Dendritic cell treated with granulocyte-macrophage colony-stimulating factor and Interleukin-4, amounts not matched to agents 40 ng/mL and 50 ng/mL, for 4 days (primary cell): ENCODE results near the gene OCA2.
"Not testable (repeated sequence)": the region's sequence is repeated elsewhere in the genome, so short reads cannot be mapped to it uniquely, and the experiment has no call there.

Experiments used
- H3K27ac Mint-ChIP-seq: one replicate; pipeline ENCODE4 v1.8.0; 2022; ENCODE audit warnings: mild to moderate bottlenecking, mixed read lengths
- H3K27me3 Mint-ChIP-seq: one replicate; pipeline ENCODE4 v1.8.0; 2022; ENCODE audit warnings: mild to moderate bottlenecking, mixed read lengths
- H3K36me3 Mint-ChIP-seq: one replicate; pipeline ENCODE4 v1.8.0; 2022; ENCODE audit warnings: low read depth, mixed read lengths
- H3K4me1 Mint-ChIP-seq: one replicate; pipeline ENCODE4 v1.8.0; 2022; ENCODE audit warnings: low read depth, mixed read lengths
- H3K4me3 Mint-ChIP-seq: one replicate; pipeline ENCODE4 v1.8.0; 2022; ENCODE audit warnings: mild to moderate bottlenecking, moderate library complexity, mixed read lengths
- H3K9me3 Mint-ChIP-seq: one replicate; pipeline ENCODE4 v1.8.0; 2022; ENCODE audit warnings: mixed read lengths
- intact Hi-C: fragments of 100-400 bp; cut with micrococcal nuclease; formaldehyde crosslinking; loops from one replicate; pipeline ENCODE4 v1.15.0; 2022

Gene OCA2

DNA sequence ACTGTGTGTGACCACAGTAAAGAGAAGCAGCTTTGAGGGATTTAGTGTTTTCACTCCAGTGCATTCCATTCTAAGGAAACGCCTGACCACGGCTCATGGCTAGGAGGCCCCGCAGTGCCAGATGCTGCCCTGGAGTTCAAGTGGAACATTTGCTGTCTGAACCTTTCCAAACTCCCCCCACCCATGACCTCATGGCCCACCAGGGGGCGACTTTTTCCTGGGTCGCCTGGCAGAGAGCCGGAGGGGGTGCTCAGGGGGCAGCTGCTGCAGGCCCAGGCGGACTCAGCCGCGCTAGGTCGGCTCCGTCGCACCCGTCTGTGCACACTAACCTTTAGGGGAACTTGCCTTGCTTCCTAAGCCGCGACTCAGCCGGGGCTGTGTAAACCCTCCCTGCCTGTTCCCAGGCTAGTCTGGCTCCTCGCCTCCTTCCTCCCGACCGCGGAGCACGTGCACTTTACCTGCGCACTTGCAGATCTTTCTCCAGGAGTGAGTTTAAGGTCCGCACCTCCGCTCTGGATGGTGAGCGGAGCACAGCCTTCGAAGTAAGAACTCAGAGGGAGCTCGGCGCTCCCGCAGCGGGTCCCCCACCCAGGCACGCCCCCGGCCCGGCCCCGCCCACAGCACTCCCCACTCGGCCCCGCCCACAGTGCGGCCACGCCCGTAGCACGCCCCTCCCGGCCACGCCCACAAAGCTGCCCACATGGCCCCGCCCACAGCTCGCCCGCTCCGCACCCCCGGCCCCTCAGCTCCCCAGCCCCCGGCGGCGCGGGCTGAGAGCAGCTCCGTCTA lies at the start of gene OCA2:
Gene OCA2, minus strand, starts transcription at position 550 of the 789 bp plus-strand sequence. CDS start 17,441 bp downstream, outside the sequence.
- Mint-ChIP-seq H3K4me1 (peaks cover 23% of the 10 kb centered on the region), H3K9me3 (no peaks in the 10 kb centered on the region), H3K36me3 (no peaks in the 10 kb centered on the region), H3K4me3 (peak within 1 kb of the TSS; percentile 0), H3K27me3 (peaks cover 85% of the 10 kb centered on the region), H3K27ac (no peak within 1 kb of the TSS)
- intact Hi-C loops, result loop anchor here (1.0 kb wide), 1 partner anchor 29 kb away; no protein-coding TSS in a partner anchor

DNA sequence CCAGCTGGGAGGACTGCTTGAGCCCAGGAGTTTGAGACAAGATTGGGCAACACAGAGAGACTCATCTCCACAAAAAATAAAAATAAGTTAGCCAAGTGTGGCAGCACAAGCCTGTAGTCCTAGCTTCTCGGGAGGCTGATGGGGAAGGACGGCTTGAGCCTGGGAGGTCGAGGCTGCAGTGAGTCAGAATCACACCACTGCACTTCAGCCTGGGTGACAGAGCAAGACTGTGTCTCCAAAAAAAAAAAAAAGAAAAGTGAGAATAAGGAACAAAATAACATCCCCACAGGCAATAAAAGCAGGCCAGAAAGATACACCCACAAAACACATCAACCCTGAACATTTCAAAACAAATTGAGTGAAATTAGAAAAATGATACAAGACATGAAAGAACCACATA lies 48.7 kb upstream of the OCA2 start:
- Mint-ChIP-seq H3K4me1 (no peaks in the 10 kb centered on the region), H3K36me3 (peaks cover 90% of the 10 kb centered on the region), H3K27ac (peak overlapping the region; percentile 9), H3K27me3 (no peaks in the 10 kb centered on the region), H3K4me3 (no peak overlapping the region), H3K9me3 (peaks cover 24% of the 10 kb centered on the region)
- intact Hi-C loops, result no loop called here

DNA sequence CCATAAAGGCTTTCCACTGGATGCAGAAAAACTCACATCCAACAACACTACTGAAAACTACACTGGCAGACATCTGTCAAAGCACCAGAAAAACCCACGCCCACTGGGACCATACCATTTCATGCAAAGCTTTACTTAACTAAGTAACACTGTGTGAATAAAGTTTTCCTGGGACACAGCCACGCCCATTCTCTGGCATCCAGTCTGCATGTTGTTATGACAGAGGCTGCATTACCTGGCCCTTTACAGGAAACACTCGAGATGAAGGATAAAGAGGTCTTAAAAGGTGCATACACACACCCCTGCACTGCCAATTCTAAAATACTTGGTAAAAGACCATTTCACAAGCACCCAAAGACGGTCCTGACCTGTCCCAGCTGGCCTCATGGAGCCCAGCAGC lies 46.3 kb upstream of the OCA2 start:
- intact Hi-C loops, H3K4me1 Mint-ChIP-seq, H3K27me3 Mint-ChIP-seq, H3K4me3 Mint-ChIP-seq, H3K27ac Mint-ChIP-seq: not testable (repeated sequence)
- H3K36me3 Mint-ChIP-seq, result peaks cover 87% of the 10 kb centered on the region
- H3K9me3 Mint-ChIP-seq, result peaks cover 18% of the 10 kb centered on the region

DNA sequence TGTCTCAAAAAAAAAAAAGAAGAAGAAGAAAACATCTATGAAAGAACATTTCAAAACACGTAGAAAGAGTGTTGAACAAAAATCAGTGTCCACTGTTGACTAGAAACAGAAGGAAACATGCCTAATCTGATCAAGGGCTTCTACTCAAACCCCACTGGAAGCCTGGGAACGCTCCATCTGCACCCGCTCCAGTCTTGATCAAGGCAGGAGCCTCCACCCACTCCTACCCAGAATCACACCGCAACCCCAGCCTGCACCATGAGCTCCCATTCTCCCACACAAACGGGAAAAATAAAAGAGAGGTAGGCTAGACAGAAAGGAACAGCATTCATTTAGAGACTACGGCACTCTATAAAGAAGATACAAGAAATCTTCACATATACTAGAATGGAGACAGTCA lies 40.9 kb upstream of the OCA2 start:
- peaks cover 9% of the 10 kb centered on the region for H3K4me1 Mint-ChIP-seq
- intact Hi-C loops, result no loop called here
- H3K27ac Mint-ChIP-seq, result no peak overlapping the region
- peaks cover 81% of the 10 kb centered on the region for H3K36me3 Mint-ChIP-seq
- no peak overlapping the region for H3K4me3 Mint-ChIP-seq
- H3K9me3 Mint-ChIP-seq, result no peaks in the 10 kb centered on the region
- H3K27me3 Mint-ChIP-seq, result no peaks in the 10 kb centered on the region

DNA sequence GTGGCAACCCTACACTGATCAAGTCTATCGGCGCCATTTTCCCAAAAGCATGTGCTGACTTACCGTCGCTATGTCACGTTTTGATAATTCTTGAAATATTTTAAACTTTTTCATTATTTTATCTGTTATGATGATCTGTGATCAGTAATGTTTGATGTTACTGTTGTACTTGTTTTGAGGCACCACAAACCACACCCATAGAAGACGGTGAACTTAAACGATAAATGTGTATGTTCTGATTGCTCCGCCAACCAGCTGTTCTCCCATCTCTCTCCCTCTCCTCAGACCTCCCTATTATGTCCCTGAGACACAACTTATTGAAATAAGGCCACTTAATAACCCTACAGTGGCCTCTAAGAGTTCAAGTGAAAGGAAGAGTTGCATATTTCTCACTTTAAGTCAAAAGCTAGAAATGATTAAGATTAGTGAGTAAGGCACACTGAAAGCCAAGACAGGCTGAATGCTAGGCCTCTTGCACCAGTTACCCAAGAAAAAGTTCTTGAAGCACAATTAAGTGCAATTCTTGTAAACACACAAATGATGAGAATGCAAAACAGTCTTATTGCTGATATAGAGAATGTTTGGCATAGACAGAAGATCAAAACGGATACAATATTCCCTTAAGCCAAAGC lies 38.4 kb upstream of the OCA2 start:
- H3K9me3 Mint-ChIP-seq, H3K27me3 Mint-ChIP-seq, H3K4me1 Mint-ChIP-seq, H3K4me3 Mint-ChIP-seq, intact Hi-C loops, H3K27ac Mint-ChIP-seq: not testable (repeated sequence)
- peaks cover 80% of the 10 kb centered on the region for H3K36me3 Mint-ChIP-seq

DNA sequence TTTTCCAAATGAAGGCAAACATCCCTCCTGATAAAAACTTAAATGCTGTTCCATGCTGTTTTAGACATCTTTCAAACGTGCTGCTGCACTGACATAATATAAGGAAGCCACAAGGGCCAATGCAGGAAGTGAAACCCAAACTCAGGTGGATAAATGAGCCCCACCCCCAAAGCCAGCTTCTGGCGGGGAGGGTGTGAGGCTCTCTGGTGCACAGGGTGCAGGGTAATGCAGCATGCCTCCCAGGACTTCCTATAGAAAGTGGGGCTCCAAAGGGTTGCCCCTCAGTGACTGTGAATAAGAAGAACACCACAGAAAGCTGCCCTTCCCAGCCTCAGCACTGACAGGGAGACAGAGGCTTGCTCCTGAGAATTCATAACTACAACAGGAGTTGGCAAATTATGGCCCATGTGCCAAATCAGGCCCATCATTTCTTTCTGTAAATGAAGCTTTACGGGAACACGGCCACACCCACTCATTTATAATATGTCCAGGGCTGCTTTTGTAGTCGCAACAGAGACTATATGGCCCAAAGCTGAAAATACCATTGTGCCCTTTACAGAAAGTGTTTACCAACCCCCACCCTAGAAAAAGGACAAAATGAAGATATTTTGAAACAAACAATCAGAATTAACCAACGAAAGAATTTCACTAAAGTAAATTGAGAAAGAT lies 37.3 kb upstream of the OCA2 start:
- H3K27ac Mint-ChIP-seq, result not testable (repeated sequence)
- H3K36me3 Mint-ChIP-seq, result peaks cover 80% of the 10 kb centered on the region

DNA sequence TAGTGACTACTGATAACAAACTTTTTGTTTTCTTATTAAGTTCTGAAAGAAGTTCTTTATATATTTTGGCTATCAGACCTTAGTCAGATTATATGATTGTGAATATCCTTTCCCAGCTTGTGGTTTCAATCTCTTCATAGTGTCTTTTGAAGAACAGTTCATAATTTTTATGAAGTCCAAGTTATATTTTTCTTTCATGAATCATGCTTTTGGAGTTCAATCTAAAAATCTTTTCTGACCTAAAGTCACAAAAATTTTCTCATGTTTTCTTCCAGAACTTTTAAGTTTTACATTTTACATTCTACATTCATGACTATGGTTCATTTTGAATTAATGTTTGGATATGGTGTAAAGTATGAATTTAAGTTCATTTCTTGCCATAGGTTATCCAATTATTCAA lies 34.2 kb upstream of the OCA2 start:
- no peak overlapping the region for H3K27ac Mint-ChIP-seq
- H3K4me3 Mint-ChIP-seq, result no peak overlapping the region
- no peaks in the 10 kb centered on the region for H3K9me3 Mint-ChIP-seq
- intact Hi-C loops, result no loop called here
- peaks cover 81% of the 10 kb centered on the region for H3K36me3 Mint-ChIP-seq
- H3K27me3 Mint-ChIP-seq, result no peaks in the 10 kb centered on the region
- peaks cover 16% of the 10 kb centered on the region for H3K4me1 Mint-ChIP-seq

More for the DNA sequence above, 37.3 kb upstream of the OCA2 start:
- H3K4me1 Mint-ChIP-seq, intact Hi-C loops, H3K27me3 Mint-ChIP-seq, H3K4me3 Mint-ChIP-seq, H3K9me3 Mint-ChIP-seq: not testable (repeated sequence)

DNA sequence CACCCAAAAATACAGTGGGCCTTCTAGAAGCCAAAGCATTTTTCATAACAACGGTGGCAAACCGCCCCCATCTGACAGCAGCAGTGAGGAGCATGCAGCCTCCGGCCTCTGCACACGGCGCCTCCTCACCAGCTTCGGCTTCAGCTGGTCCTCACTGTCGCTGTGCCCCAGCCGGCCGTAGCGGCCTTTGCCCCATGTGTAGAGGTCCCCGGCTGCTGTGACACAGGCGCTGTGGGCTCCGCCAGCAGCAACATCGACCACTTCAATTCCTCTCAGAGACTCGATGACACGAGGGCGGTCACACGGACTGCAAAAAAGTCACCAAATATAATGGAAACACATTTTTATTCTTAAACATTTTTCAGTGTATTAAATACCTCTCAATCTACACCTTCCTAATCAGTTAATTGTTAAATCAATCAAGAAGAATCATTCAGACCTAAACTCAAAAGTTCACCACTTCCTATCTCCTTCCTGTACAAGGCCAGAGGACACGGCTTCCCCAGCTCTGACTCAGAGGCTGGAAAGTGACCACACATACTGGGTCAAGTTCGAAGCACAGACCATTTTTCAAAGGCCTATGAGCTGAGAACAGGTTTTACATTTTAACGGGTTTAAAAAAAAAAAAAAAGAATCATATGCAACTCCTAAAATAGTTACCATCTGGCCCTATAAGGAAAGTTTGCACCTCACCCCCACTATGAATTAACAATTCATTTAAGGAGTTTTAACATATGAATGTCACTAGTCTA lies 33.6 kb upstream of the OCA2 start:
- Mint-ChIP-seq H3K27ac (no peak overlapping the region), H3K4me1 (peaks cover 22% of the 10 kb centered on the region), H3K36me3 (peaks cover 77% of the 10 kb centered on the region), H3K9me3 (no peaks in the 10 kb centered on the region), H3K27me3 (no peaks in the 10 kb centered on the region), H3K4me3 (no peak overlapping the region)
- intact Hi-C loops, result no loop called here

DNA sequence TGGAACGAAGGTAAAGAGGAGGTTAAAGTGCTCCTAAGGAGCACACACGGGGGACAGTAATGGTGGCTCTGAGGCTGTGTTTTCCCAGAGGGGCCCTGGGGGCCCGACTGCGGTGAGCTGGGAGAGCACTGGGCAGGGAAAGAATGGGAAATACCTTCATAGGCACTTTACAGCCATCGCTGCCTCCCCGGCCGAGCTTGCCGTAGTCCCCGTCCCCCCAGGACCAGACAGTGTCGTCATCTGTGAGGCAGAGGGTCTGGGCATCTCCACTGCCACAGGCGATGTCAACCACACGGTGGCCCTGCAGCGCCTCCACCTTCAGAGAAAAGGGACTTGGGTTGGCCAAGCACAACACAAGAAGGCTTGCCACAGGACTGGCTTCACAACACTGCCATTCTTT lies 32.8 kb upstream of the OCA2 start:
- intact Hi-C loops, result no loop called here
- Mint-ChIP-seq H3K4me1 (peaks cover 28% of the 10 kb centered on the region), H3K36me3 (peaks cover 78% of the 10 kb centered on the region), H3K4me3 (no peak overlapping the region), H3K27ac (no peak overlapping the region), H3K27me3 (no peaks in the 10 kb centered on the region), H3K9me3 (no peaks in the 10 kb centered on the region)

DNA sequence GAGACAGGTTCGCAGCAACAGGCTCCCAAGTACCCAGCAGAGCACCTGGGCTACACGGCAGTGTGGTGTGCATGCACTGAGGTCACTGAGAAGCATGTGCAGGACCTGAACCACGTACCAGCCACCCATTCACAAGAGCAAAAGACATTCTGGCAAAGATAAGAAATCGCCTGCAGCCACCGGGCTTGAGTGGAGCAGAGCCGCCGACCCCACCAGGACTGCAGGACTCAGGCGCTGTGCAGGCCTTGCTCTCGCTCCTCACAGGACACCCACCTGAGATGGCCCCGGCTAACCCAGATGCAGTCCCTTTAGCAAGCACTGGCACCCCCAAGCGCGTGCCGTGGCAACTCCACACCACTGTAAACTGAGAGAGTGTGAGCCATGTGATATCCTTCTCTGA lies 32.3 kb upstream of the OCA2 start:
- H3K4me3 Mint-ChIP-seq, result no peak overlapping the region
- H3K27me3 Mint-ChIP-seq, result no peaks in the 10 kb centered on the region
- H3K9me3 Mint-ChIP-seq, result no peaks in the 10 kb centered on the region
- peaks cover 75% of the 10 kb centered on the region for H3K36me3 Mint-ChIP-seq
- peaks cover 25% of the 10 kb centered on the region for H3K4me1 Mint-ChIP-seq
- intact Hi-C loops, result no loop called here
- no peak overlapping the region for H3K27ac Mint-ChIP-seq

DNA sequence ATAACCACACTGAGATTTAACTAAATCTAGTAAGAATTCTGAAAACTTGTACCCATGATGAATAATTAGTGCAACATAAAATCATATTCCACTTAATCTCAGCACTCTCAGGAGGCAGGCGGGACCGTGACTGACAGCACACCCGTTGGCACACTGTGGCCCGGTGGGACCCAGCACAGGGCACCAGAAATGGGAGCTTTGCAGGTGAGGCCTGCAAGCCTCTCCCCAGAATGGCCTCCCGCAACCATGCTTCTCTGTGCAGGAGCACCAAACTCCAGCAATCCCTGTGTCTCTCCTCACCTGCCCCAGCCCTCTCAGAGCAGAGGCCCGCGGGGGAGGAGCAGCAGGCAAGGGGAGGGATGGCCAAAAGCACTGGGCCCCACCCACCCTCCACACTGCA lies 31.5 kb upstream of the OCA2 start:
- H3K4me3 Mint-ChIP-seq, result no peak overlapping the region
- intact Hi-C loops, result no loop called here
- peaks cover 75% of the 10 kb centered on the region for H3K36me3 Mint-ChIP-seq
- H3K4me1 Mint-ChIP-seq, result peaks cover 28% of the 10 kb centered on the region
- no peaks in the 10 kb centered on the region for H3K27me3 Mint-ChIP-seq
- no peak overlapping the region for H3K27ac Mint-ChIP-seq
- no peaks in the 10 kb centered on the region for H3K9me3 Mint-ChIP-seq

DNA sequence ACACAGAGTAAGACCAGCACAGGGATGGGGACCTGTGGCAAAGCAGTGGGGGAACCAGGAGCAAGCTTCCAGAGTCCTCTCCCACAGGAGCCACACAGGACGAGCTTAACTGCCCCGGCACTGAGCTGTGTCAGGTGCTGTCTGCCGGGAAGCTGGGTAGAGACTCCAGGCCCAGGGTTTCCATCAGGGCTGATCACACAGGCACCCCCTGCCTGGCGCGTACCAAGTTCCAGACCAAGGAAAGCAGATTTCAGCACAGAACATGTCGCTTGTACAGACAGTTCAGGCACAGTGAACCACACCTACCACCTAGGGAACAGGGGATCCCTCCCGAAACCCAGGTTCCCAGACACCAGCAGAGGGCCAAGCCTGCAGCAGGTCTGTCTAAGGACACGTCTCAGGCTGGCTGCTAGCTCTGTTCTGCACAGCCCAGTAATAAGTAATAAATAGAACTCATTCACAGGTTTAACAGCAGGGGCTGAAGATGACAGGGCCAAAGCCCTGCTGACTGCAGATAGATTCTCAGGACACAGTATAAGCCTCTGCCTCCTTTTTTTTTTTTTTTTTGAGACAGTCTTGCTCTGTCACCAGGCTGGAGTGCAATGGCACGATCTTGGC lies 30.2 kb upstream of the OCA2 start:
- Mint-ChIP-seq H3K27me3 (no peaks in the 10 kb centered on the region), H3K4me3 (no peak overlapping the region), H3K4me1 (peaks cover 28% of the 10 kb centered on the region), H3K27ac (peak overlapping the region; percentile 25), H3K36me3 (peaks cover 74% of the 10 kb centered on the region), H3K9me3 (no peaks in the 10 kb centered on the region)
- intact Hi-C loops, result no loop called here

DNA sequence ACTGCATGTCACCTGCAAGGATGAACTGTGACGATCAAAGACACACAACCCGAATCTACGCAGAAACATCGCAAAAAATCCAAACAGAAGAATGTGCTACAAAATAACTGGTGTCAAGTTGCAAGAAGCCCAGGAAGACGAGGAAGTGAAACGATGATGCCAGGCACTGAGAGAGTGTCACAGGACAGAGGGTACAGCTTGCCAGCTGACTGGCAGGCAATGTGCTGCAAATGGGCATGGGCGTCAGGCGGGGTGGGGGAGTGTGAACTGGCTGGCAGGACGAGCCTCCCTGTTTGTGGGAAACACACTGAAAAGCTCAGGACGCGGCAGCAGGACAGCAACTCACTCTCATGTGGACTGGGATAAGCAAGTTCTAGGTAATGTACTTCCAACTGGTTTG lies 28.9 kb upstream of the OCA2 start:
- H3K36me3 Mint-ChIP-seq, result peaks cover 75% of the 10 kb centered on the region

More for the DNA sequence above, 28.9 kb upstream of the OCA2 start:
- Mint-ChIP-seq H3K4me3 (no peak overlapping the region), H3K4me1 (peaks cover 28% of the 10 kb centered on the region), H3K27me3 (no peaks in the 10 kb centered on the region), H3K27ac (peak overlapping the region; percentile 25), H3K9me3 (no peaks in the 10 kb centered on the region)
- intact Hi-C loops, result loop anchor here (1.0 kb wide), 1 partner anchor 29 kb away; the partner anchor contains the start of gene OCA2
